IMR-90 (cell line): ENCODE measurements around the gene PTX4. TPM values are rescaled to one million over a fixed set of nuclear protein-coding genes. Genes with fewer than 3 reads are reported as not detected.

Experiments used
- ATAC-seq: fragments of 200-7000 bp; cut with Tn5 transposase; 2 replicates; pipeline ENCODE4 v1.9.1; 2020; ENCODE audit warnings: low read depth, mild to moderate bottlenecking, moderate library complexity
- BruUV-seq: library from RNA; stranded (reverse); fragments of 400-500 nt; replicated peaks from 2 replicates; lab custom pipeline; 2021; lab: Mats Ljungman, UMichigan
- CTCF ChIA-PET: fragments of 300-600 bp; formaldehyde crosslinking; extraction: SDS; loops from one replicate; lab custom pipeline; 2021; ENCODE audit warnings: antibody characterized with exemption; lab: Yijun Ruan, JAX
- POLR2A ChIA-PET: fragments of 300-600 bp; sonication (Branson Sonifier 250); formaldehyde crosslinking; loops from one replicate; lab custom pipeline; 2022; ENCODE audit warnings: antibody characterized with exemption; ENCODE audit not compliant: unreplicated experiment; lab: Charles Lee
- DNase-seq: peaks from one replicate; pipeline ENCODE4 v3.0.0; 2013
- H2AFZ ChIP-seq: replicated peaks from 2 replicates; pipeline ENCODE3; 2013; ENCODE audit warnings: low read length, mild to moderate bottlenecking; ENCODE audit not compliant: poor library complexity
- H2AK5ac ChIP-seq: 2 replicates; pipeline ENCODE4 v1.6.1; 2013; ENCODE audit warnings: low read depth, low read length, inconsistent platforms
- H2AK9ac ChIP-seq: replicated peaks from 2 replicates; pipeline ENCODE3; 2013; ENCODE audit warnings: mild to moderate bottlenecking, low read depth, low read length, moderate library complexity; ENCODE audit not compliant: poor library complexity
- H2BK120ac ChIP-seq: 2 replicates; pipeline ENCODE4 v1.6.1; 2013; ENCODE audit warnings: low read depth, low read length, inconsistent platforms
- H2BK15ac ChIP-seq: 3 replicates; pipeline ENCODE4 v1.6.1; 2013; ENCODE audit warnings: low read depth, low read length, inconsistent platforms
- H2BK20ac ChIP-seq: 2 replicates; pipeline ENCODE4 v1.6.1; 2013; ENCODE audit warnings: low read depth, mild to moderate bottlenecking, inconsistent platforms, low read length, moderate library complexity
- H2BK5ac ChIP-seq: 2 replicates; pipeline ENCODE4 v1.6.1; 2013; ENCODE audit warnings: mild to moderate bottlenecking, low read depth, low read length, inconsistent platforms; ENCODE audit not compliant: poor library complexity, severe bottlenecking
- H3K14ac ChIP-seq: replicated peaks from 2 replicates; pipeline ENCODE4 v1.6.1; 2013; ENCODE audit warnings: low read depth, low read length, inconsistent platforms
- H3K18ac ChIP-seq: 2 replicates; pipeline ENCODE4 v1.6.1; 2013; ENCODE audit warnings: low read depth, low read length, control low read depth
- H3K23ac ChIP-seq: 2 replicates; pipeline ENCODE4 v1.6.1; 2013; ENCODE audit warnings: low read depth, low read length, inconsistent platforms
- H3K27ac ChIP-seq: 2 replicates; pipeline ENCODE4 v1.5.1; 2013; ENCODE audit warnings: mild to moderate bottlenecking, control low read depth, low read length; ENCODE audit not compliant: insufficient read depth
- H3K27me3 ChIP-seq: 2 replicates; pipeline ENCODE4 v1.6.1; 2013; ENCODE audit warnings: low read length; ENCODE audit not compliant: control insufficient read depth, insufficient read depth
- H3K36me3 ChIP-seq: 2 replicates; pipeline ENCODE4 v1.6.1; 2013; ENCODE audit warnings: low read length, mixed read lengths; ENCODE audit not compliant: control insufficient read depth, insufficient read depth
- H3K4ac ChIP-seq: 2 replicates; pipeline ENCODE4 v1.6.1; 2013; ENCODE audit warnings: low read depth, low read length, inconsistent platforms
- H3K4me1 ChIP-seq: 2 replicates; pipeline ENCODE4 v1.6.1; 2013; ENCODE audit warnings: low read length, mixed read lengths; ENCODE audit not compliant: control insufficient read depth, insufficient read depth
- H3K4me2 ChIP-seq: 2 replicates; pipeline ENCODE4 v1.6.1; 2013; ENCODE audit warnings: low read depth, mild to moderate bottlenecking, control low read depth, low read length, moderate library complexity
- H3K4me3 ChIP-seq: 2 replicates; pipeline ENCODE4 v1.5.1; 2013; ENCODE audit warnings: low read depth, mild to moderate bottlenecking, control low read depth, low read length, moderate library complexity; ENCODE audit not compliant: insufficient read depth
- H3K56ac ChIP-seq: 2 replicates; pipeline ENCODE4 v1.6.1; 2013; ENCODE audit warnings: low read length, inconsistent platforms; ENCODE audit not compliant: insufficient read depth; ENCODE audit errors: extremely low read depth
- H3K79me1 ChIP-seq, 2 experiments: 2 replicates each; pipeline ENCODE4 v1.6.1; 2013; ENCODE audit warnings: low read length in 2 of 2, inconsistent platforms in 1 of 2, low read depth in 1 of 2
- H3K9ac ChIP-seq: 2 replicates; pipeline ENCODE4 v1.6.1; 2013; ENCODE audit warnings: low read depth, low read length, control low read depth
- H3K9me1 ChIP-seq: 2 replicates; pipeline ENCODE4 v1.6.1; 2013; ENCODE audit warnings: low read length, inconsistent platforms; ENCODE audit not compliant: insufficient read depth
- H3K9me3 ChIP-seq: 2 replicates; pipeline ENCODE4 v1.6.1; 2013; ENCODE audit warnings: low read length; ENCODE audit not compliant: control insufficient read depth, insufficient read depth
- H4K20me1 ChIP-seq: 2 replicates; pipeline ENCODE4 v1.6.1; 2013; ENCODE audit warnings: low read length, inconsistent platforms; ENCODE audit not compliant: insufficient read depth
- H4K5ac ChIP-seq: 2 replicates; pipeline ENCODE4 v1.6.1; 2013; ENCODE audit warnings: mild to moderate bottlenecking, low read depth, low read length, control low read depth
- H4K8ac ChIP-seq, 2 experiments: 2 replicates each; pipeline ENCODE4 v1.6.1; 2013; ENCODE audit warnings: low read depth in 2 of 2, low read length in 2 of 2, control low read depth in 1 of 2, inconsistent platforms in 1 of 2
- H4K91ac ChIP-seq: 2 replicates; pipeline ENCODE4 v1.6.1; 2013; ENCODE audit warnings: low read depth, low read length, inconsistent platforms; ENCODE audit not compliant: insufficient read depth
- BHLHE40 ChIP-seq: fragments of 150-350 bp; IDR thresholded peaks from 2 replicates; pipeline ENCODE4 v1.6.1; 2016; ENCODE audit warnings: mild to moderate bottlenecking, low read depth, low read length
- CEBPB ChIP-seq: IDR thresholded peaks from 2 replicates; pipeline ENCODE4 v1.6.1; 2012; ENCODE audit warnings: low read depth, low read length, improper control_type of control experiment
- CHD1 ChIP-seq: IDR thresholded peaks from 2 replicates; pipeline ENCODE4 v1.6.1; 2012; ENCODE audit warnings: low read depth, low read length, improper control_type of control experiment
- ELK1 ChIP-seq: fragments of 150-350 bp; IDR thresholded peaks from 2 replicates; pipeline ENCODE4 v1.6.1; 2016; ENCODE audit warnings: low read depth, mild to moderate bottlenecking, low read length, moderate library complexity, borderline replicate concordance
- FOS ChIP-seq: fragments of 150-350 bp; IDR thresholded peaks from 2 replicates; pipeline ENCODE4 v1.6.1; 2016; ENCODE audit warnings: low read depth, low read length
- MAFK ChIP-seq: IDR thresholded peaks from 2 replicates; pipeline ENCODE4 v1.6.1; 2012; ENCODE audit warnings: low read depth, low read length, improper control_type of control experiment
- MAZ ChIP-seq: IDR thresholded peaks from 2 replicates; pipeline ENCODE4 v1.6.1; 2012; ENCODE audit warnings: low read depth, mild to moderate bottlenecking, low read length, improper control_type of control experiment, moderate library complexity, borderline replicate concordance
- MXI1 ChIP-seq: IDR thresholded peaks from 2 replicates; pipeline ENCODE4 v1.6.1; 2012; ENCODE audit warnings: low read depth, mild to moderate bottlenecking, low read length, moderate library complexity, borderline replicate concordance
- NFE2L2 ChIP-seq: fragments of 150-350 bp; IDR thresholded peaks from 2 replicates; pipeline ENCODE4 v1.6.1; 2016; ENCODE audit warnings: low read depth, mild to moderate bottlenecking, low read length
- POLR2A ChIP-seq: IDR thresholded peaks from 2 replicates; pipeline ENCODE4 v1.6.1; 2012; ENCODE audit warnings: mild to moderate bottlenecking, low read depth, low read length
- RAD21 ChIP-seq: IDR thresholded peaks from 2 replicates; pipeline ENCODE4 v1.6.1; 2012; ENCODE audit warnings: low read length, improper control_type of control experiment
- RCOR1 ChIP-seq: IDR thresholded peaks from 2 replicates; pipeline ENCODE4 v1.6.1; 2012; ENCODE audit warnings: mild to moderate bottlenecking, low read length, improper control_type of control experiment; ENCODE audit not compliant: insufficient replicate concordance
- RFX5 ChIP-seq: IDR thresholded peaks from 2 replicates; pipeline ENCODE4 v1.8.0; 2012; ENCODE audit warnings: low read depth, mild to moderate bottlenecking, low read length, moderate library complexity
- SMC3 ChIP-seq: fragments of 150-350 bp; IDR thresholded peaks from 2 replicates; pipeline ENCODE4 v1.6.1; 2016; ENCODE audit warnings: low read depth, mild to moderate bottlenecking, antibody characterized with exemption, low read length, moderate library complexity
- WGBS, 2 experiments: methylation state at CpG; one replicate each; pipeline versions ENCODE4 v1.1.5 to v1.1.7; 2013; ENCODE audit warnings: missing lambda C conversion rate in 2 of 2; ENCODE audit not compliant: insufficient read length in 1 of 2; ENCODE audit errors: extremely low coverage in 2 of 2; 5-methylcytosine and 5-hydroxymethylcytosine counted together
- dilution Hi-C: fragments of 300-500 bp; cut with HindIII; formaldehyde crosslinking; loops from one replicate; pipeline ENCODE4 v1.14.3; 2018; ENCODE audit warnings: low sequenced_read_pairs; ENCODE audit not compliant: unreplicated experiment
- in situ Hi-C: fragments of 300-500 bp; cut with MboI; formaldehyde crosslinking; loops from 3 replicates; pipeline ENCODE4 v1.14.3; 2019; ENCODE audit warnings: low sequenced_read_pairs, inconsistent platforms, mixed read lengths
- intact Hi-C: fragments of 100-400 bp; cut with micrococcal nuclease; formaldehyde crosslinking; loops from 2 replicates; pipeline ENCODE4 v1.10.0; 2022
- polyA plus RNA-seq, 3 experiments: library from polyadenylated mRNA; depleted of rRNA; stranded (reverse); fragments of >200 nt; gene quantifications; 2 replicates each; pipeline ENCODE4 v1.2.3, GENCODE V29; 2012; ENCODE audit warnings: low replicate concordance in 1 of 3
- total RNA-seq: library from RNA; depleted of rRNA; stranded (reverse); fragments of >200 nt; gene quantifications from 2 replicates; pipeline ENCODE4 v1.2.3, GENCODE V29; 2012
- TF ChIP-seq, protein P1 (sequence below): fragments of 150-350 bp; IDR thresholded peaks from 2 replicates; pipeline ENCODE4 v1.6.1; 2017; ENCODE audit warnings: mild to moderate bottlenecking, antibody characterized with exemption, low read length, low read depth
- TF ChIP-seq, protein P2 (sequence below): conservative IDR thresholded peaks from 2 replicates; pipeline ENCODE4 v1.5.1; 2012; ENCODE audit warnings: mild to moderate bottlenecking, low read depth, low read length, improper control_type of control experiment

The PTX4 gene
- total and polyA plus RNA-seq, 2 of the 4 experiments (the other 2 are of a cell fraction), result 0.07 TPM; not detected in 1

DNA sequence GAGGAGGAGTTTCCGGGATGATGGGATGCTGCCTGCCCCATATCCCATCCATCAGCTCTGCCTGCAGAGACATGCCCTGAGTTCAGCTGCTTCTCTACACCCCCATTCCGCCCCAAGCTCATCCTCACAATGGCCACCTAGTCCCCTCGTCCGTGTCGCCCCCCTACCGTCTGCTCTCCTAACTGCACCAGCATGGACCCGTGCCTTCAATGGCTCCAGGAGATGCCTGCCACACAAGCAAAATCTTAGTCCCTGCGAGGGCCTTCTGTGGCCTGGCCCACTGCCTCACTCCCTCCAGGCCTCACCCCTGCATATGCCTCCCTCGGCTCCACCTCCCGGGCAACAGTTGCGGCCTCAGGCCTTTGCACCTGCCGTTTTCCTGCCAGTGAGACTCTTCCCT lies 2.6 kb upstream of the PTX4 start:
- Histone ChIP-seq H4K91ac (no peak overlapping the region), H4K20me1 (peaks cover 13% of the 10 kb centered on the region; the same call in 1 of the 2 replicates)
- intact Hi-C loops, result loop anchor here (5.0 kb wide), 2 partner anchors 121 to 216 kb away; partner anchors contain the start of genes CRAMP1, IFT140 and MAPK8IP3

More for the DNA sequence above, 2.6 kb upstream of the PTX4 start:
- Histone ChIP-seq H2AK5ac (no peak overlapping the region), H3K36me3 (peaks cover 8% of the 10 kb centered on the region; the same call in 1 of the 2 replicates), H2BK5ac (no peak overlapping the region), H3K27me3 (no peaks in the 10 kb centered on the region), H3K23ac (no peak overlapping the region), H2AFZ (no peak overlapping the region), H3K4me3 (no peak overlapping the region), H2BK15ac (no peak overlapping the region), H3K9ac (no peak overlapping the region), H3K14ac (no peak overlapping the region), H2BK20ac (no peak overlapping the region), H3K4me1 (peaks cover 12% of the 10 kb centered on the region), H3K9me3 (no peaks in the 10 kb centered on the region), H4K5ac (no peak overlapping the region), H2AK9ac (no peak overlapping the region), H3K56ac (no peak overlapping the region), H3K9me1 (peaks cover 7% of the 10 kb centered on the region), H3K4ac (no peak overlapping the region), H3K18ac (no peak overlapping the region), H3K79me1 (peaks cover 6 to 24% of the 10 kb centered on the region in 2 experiments), H2BK120ac (no peak overlapping the region), H3K4me2 (no peak overlapping the region), H4K8ac (no peak overlapping the region), H3K27ac (no peak overlapping the region)
- in situ Hi-C loops (no loop called here), dilution Hi-C loops (no loop called here)
- WGBS, 2 experiments, result 86% methylated on average over 9 of the region's 12 CpGs; no CpG with 5 or more reads in 1 of the 2 experiments
- DNase-seq (no peak), ATAC-seq (no peak)
- CTCF ChIA-PET, result no interaction called here
- BruUV-seq, result no TSS peak
- TF ChIP-seq RCOR1 (no peak), FOS (no peak), MAZ (no peak), MAFK (no peak), SMC3 (no peak), ELK1 (no peak), NFE2L2 (no peak), CHD1 (no peak), MXI1 (no peak), RAD21 (no peak), BHLHE40 (no peak), RFX5 (no peak), CEBPB (no peak), POLR2A (no peak)
- TF ChIP-seq, protein P1, sequence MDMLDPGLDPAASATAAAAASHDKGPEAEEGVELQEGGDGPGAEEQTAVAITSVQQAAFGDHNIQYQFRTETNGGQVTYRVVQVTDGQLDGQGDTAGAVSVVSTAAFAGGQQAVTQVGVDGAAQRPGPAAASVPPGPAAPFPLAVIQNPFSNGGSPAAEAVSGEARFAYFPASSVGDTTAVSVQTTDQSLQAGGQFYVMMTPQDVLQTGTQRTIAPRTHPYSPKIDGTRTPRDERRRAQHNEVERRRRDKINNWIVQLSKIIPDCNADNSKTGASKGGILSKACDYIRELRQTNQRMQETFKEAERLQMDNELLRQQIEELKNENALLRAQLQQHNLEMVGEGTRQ, result no peak
- TF ChIP-seq, protein P2, sequence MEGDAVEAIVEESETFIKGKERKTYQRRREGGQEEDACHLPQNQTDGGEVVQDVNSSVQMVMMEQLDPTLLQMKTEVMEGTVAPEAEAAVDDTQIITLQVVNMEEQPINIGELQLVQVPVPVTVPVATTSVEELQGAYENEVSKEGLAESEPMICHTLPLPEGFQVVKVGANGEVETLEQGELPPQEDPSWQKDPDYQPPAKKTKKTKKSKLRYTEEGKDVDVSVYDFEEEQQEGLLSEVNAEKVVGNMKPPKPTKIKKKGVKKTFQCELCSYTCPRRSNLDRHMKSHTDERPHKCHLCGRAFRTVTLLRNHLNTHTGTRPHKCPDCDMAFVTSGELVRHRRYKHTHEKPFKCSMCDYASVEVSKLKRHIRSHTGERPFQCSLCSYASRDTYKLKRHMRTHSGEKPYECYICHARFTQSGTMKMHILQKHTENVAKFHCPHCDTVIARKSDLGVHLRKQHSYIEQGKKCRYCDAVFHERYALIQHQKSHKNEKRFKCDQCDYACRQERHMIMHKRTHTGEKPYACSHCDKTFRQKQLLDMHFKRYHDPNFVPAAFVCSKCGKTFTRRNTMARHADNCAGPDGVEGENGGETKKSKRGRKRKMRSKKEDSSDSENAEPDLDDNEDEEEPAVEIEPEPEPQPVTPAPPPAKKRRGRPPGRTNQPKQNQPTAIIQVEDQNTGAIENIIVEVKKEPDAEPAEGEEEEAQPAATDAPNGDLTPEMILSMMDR, result no peak
- POLR2A ChIA-PET, result no interaction called here
